Stimulated activated CD4-positive, alpha-beta T cell treated with anti-CD3 and anti-CD28 coated beads, TNF-alpha, amount 100 ng/mL, for 1 hour (primary cell): ENCODE measurements around the gene SH3RF3.

Experiments
- DNase-seq, 3 donors: peaks; one replicate each; pipeline ENCODE4 v3.0.0-alpha.2; 2020; ENCODE audit warnings: low read depth in 3 of 3, low spot score in 1 of 3

SH3RF3 gene

GRCh38 chr2:109460553-109461324 lies 331.7 kb downstream of the SH3RF3 start:
- no peak for DNase-seq

GRCh38 chr2:109463236-109463635 lies 334.2 kb downstream of the SH3RF3 start:
- DNase-seq, result no peak

- DNase-seq, result no peak
Measured at GRCh38 chr2:109463891-109464290, 334.9 kb downstream of the SH3RF3 start.

- no peak for DNase-seq
Measured at GRCh38 chr2:109466674-109467575, 337.9 kb downstream of the SH3RF3 start.

GRCh38 chr2:109467701-109468100 lies 338.7 kb downstream of the SH3RF3 start:
- DNase-seq, result no peak

- DNase-seq, result no peak
Measured at GRCh38 chr2:109468893-109469292, 339.9 kb downstream of the SH3RF3 start.

- no peak for DNase-seq
Measured at GRCh38 chr2:109471658-109472057, 342.7 kb downstream of the SH3RF3 start.

- no peak for DNase-seq
Measured at GRCh38 chr2:109472331-109472959, 343.4 kb downstream of the SH3RF3 start.

- no peak for DNase-seq
Measured at GRCh38 chr2:109472974-109473373, 344.0 kb downstream of the SH3RF3 start.

- no peak for DNase-seq
Measured at GRCh38 chr2:109473616-109474318, 344.8 kb downstream of the SH3RF3 start.

GRCh38 chr2:109474319-109474825 lies 345.4 kb downstream of the SH3RF3 start:
- no peak for DNase-seq

- no peak for DNase-seq
Measured at GRCh38 chr2:109475531-109476210, 346.7 kb downstream of the SH3RF3 start.

- DNase-seq, result no peak
Measured at GRCh38 chr2:109476641-109477441, 347.8 kb downstream of the SH3RF3 start.

GRCh38 chr2:109478906-109479493 lies 350.0 kb downstream of the SH3RF3 start:
- no peak for DNase-seq

GRCh38 chr2:109479804-109480203 lies 350.8 kb downstream of the SH3RF3 start:
- DNase-seq, result no peak

- DNase-seq, result no peak
Measured at GRCh38 chr2:109480486-109481195, 351.6 kb downstream of the SH3RF3 start.

- DNase-seq, result no peak
Measured at GRCh38 chr2:109481196-109481555, 352.2 kb downstream of the SH3RF3 start.

- no peak for DNase-seq
Measured at GRCh38 chr2:109481599-109481998, 352.6 kb downstream of the SH3RF3 start.
